Measurements from ENCODE around the gene NCLN.

Gene NCLN

DNA sequence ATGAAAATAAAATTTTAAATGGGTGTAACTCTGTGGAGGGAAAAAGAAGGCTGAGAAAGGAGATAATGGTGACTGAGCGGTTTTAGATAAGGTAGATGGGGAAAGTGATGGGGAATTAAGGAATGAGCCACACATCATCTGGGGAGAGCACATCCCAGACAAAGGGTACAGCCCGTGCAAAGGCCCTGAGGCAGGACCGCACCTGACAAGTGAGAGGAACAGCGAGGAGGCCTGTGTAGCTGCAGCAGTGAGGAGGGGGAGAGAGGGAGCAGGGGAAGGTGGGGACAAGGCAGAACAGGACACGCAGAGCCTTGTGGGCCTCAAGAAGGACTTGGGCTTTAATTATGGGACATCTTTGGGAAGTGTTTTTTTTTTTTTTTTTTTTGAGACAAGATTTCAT, 37.0 kb downstream of the NCLN start:
- no peaks in the 10 kb centered on the region for H3K4me1 ChIP-seq (ENCODE audit: insufficient read depth, low read length, severe bottlenecking)
- no peak overlapping the region for H3K27ac ChIP-seq (ENCODE audit: low read depth, low read length, poor library complexity, severe bottlenecking)
- H3K79me2 ChIP-seq (ENCODE audit: insufficient read depth, low read length), result no peaks in the 10 kb centered on the region
- H3K27me3 ChIP-seq (ENCODE audit: insufficient read depth, low read length), result no peaks in the 10 kb centered on the region; the same call in 1 of the 2 replicates
- H2AFZ ChIP-seq (ENCODE audit: low read length), result no peak overlapping the region
- no peaks in the 10 kb centered on the region for H3K9me3 ChIP-seq (ENCODE audit: low read length)
- no peaks in the 10 kb centered on the region for H3K9me2 ChIP-seq (ENCODE audit: low read depth, low read length)
- no peaks in the 10 kb centered on the region for H4K20me1 ChIP-seq (ENCODE audit: insufficient read depth, low read length)
- no peaks in the 10 kb centered on the region for H3F3A ChIP-seq (ENCODE audit: insufficient read depth, low read length)
- H3K4me2 ChIP-seq (ENCODE audit: low read length), result no peak overlapping the region
- TF ChIP-seq CTCF (IDR thresholded peaks at IDR 0.05; ENCODE audit: low read length), result no peak
- no peak for TF ChIP-seq EZH2 (IDR thresholded peaks at IDR 0.05; ENCODE audit: borderline replicate concordance, low read length)
- no peak overlapping the region for H3K4me3 ChIP-seq (ENCODE audit: low read depth, low read length, poor library complexity, severe bottlenecking)
- no peaks in the 10 kb centered on the region for H3K36me3 ChIP-seq (ENCODE audit: insufficient read depth, low read length)
- H3K9ac ChIP-seq (ENCODE audit: low read length), result no peak overlapping the region

DNA sequence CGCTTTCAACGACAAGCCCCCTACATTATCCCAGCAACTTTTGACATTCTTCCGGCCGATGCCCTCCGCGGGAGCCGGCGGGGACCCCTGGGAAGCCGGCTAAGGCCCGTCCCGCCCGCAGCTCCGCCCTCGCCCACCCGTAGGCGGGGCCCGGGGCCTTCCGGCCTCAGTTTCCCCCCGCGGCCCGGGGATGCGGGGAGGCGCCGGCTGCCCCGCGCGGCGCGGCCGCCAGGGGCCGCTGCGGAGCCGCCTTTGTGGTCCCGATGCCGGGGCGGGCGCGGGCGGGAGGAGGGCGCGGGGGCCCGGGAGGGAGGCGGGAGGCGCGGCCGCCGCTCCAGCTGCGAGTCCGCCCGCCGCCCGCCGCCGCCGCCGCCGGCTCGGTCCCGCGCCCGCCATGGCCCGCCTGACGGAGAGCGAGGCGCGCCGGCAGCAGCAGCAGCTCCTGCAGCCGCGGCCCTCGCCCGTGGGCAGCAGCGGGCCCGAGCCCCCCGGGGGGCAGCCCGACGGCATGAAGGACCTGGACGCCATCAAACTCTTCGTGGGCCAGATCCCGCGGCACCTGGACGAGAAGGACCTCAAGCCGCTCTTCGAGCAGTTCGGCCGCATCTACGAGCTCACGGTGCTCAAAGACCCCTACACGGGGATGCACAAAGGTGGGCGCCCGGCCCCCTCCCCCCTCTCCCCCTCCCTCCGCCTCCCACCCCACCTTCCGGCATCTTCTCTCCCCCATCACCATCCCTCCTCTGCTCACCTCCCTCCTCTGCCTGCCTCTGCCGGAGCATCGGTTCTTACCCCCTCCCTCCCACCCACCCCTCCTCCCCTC, 38.8 kb downstream of the NCLN start, which contains the start of gene CELF5:
CELF5 (plus strand) TSS at position 316 of the 823 bp plus-strand sequence; CDS start at position 395, 79 bp downstream.
- Histone ChIP-seq H3F3A (ENCODE audit: insufficient read depth, low read length) (no peaks in the 10 kb centered on the region), H3K79me2 (ENCODE audit: insufficient read depth, low read length) (no peaks in the 10 kb centered on the region), H3K4me2 (ENCODE audit: low read length) (peak within 1 kb of the TSS; percentile 43; the same call in 1 of the 2 replicates), H3K36me3 (ENCODE audit: insufficient read depth, low read length) (no peaks in the 10 kb centered on the region), H3K27ac (ENCODE audit: low read depth, low read length, poor library complexity, severe bottlenecking) (no peak within 1 kb of the TSS), H3K9me2 (ENCODE audit: low read depth, low read length) (no peaks in the 10 kb centered on the region), H3K4me3 (ENCODE audit: low read depth, low read length, poor library complexity, severe bottlenecking) (peak within 1 kb of the TSS; percentile 37), H3K9me3 (ENCODE audit: low read length) (no peaks in the 10 kb centered on the region), H2AFZ (ENCODE audit: low read length) (no peak within 1 kb of the TSS), H3K9ac (ENCODE audit: low read length) (no peak within 1 kb of the TSS), H3K4me1 (ENCODE audit: insufficient read depth, low read length, severe bottlenecking) (no peaks in the 10 kb centered on the region), H4K20me1 (ENCODE audit: insufficient read depth, low read length) (no peaks in the 10 kb centered on the region), H3K27me3 (ENCODE audit: insufficient read depth, low read length) (no peaks in the 10 kb centered on the region; the same call in 1 of the 2 replicates)
- TF ChIP-seq EZH2 (IDR thresholded peaks at IDR 0.05; ENCODE audit: borderline replicate concordance, low read length), result no peak
- peak; percentile 13; the same call in 1 of the 2 replicates for TF ChIP-seq CTCF (IDR thresholded peaks at IDR 0.05; ENCODE audit: low read length)

GRCh38 chr19:3225169-3225485, 39.4 kb downstream of the NCLN start:
- Histone ChIP-seq H4K20me1 (ENCODE audit: insufficient read depth, low read length) (no peaks in the 10 kb centered on the region), H3K9ac (ENCODE audit: low read length) (no peak overlapping the region), H3K27ac (ENCODE audit: low read depth, low read length, poor library complexity, severe bottlenecking) (no peak overlapping the region), H3K9me3 (ENCODE audit: low read length) (no peaks in the 10 kb centered on the region), H3K4me1 (ENCODE audit: insufficient read depth, low read length, severe bottlenecking) (no peaks in the 10 kb centered on the region), H2AFZ (ENCODE audit: low read length) (no peak overlapping the region), H3K4me2 (ENCODE audit: low read length) (no peak overlapping the region), H3F3A (ENCODE audit: insufficient read depth, low read length) (no peaks in the 10 kb centered on the region), H3K9me2 (ENCODE audit: low read depth, low read length) (no peaks in the 10 kb centered on the region), H3K27me3 (ENCODE audit: insufficient read depth, low read length) (no peaks in the 10 kb centered on the region; the same call in 1 of the 2 replicates), H3K36me3 (ENCODE audit: insufficient read depth, low read length) (no peaks in the 10 kb centered on the region), H3K79me2 (ENCODE audit: insufficient read depth, low read length) (no peaks in the 10 kb centered on the region), H3K4me3 (ENCODE audit: low read depth, low read length, poor library complexity, severe bottlenecking) (no peak overlapping the region)
- TF ChIP-seq CTCF (IDR thresholded peaks at IDR 0.05; ENCODE audit: low read length), result no peak
- no peak for TF ChIP-seq EZH2 (IDR thresholded peaks at IDR 0.05; ENCODE audit: borderline replicate concordance, low read length)
